Measurements from ENCODE around the gene NPDC1. TPM values are rescaled to one million over a fixed set of nuclear protein-coding genes. Genes with fewer than 3 reads are reported as not detected.

The NPDC1 gene
- total and polyA plus RNA-seq, 5 donors: 68.3 to 81.0 (median 71.2) TPM

- 62% methylated on average over 30 of the region's 30 CpGs for WGBS
- H3K27ac ChIP-seq (ENCODE audit: low read length): no peak overlapping the region
- intact Hi-C loops (cut with DNase I): no loop called here
- DNase-seq (no peak), ATAC-seq (peak; percentile 17 to 27)
- no peak overlapping the region for H3K4me3 ChIP-seq (ENCODE audit: low read length)
- no peaks in the 10 kb centered on the region for H3K4me1 ChIP-seq (ENCODE audit: control insufficient read depth, insufficient read depth, low read length)
- H3K9me3 ChIP-seq (ENCODE audit: control insufficient read depth, low read length): no peaks in the 10 kb centered on the region
- H3K27me3 ChIP-seq (ENCODE audit: control insufficient read depth, insufficient read depth): no peaks in the 10 kb centered on the region
Observed at GRCh38 chr9:137021979-137022661, 23.9 kb downstream of the NPDC1 start.

- Histone ChIP-seq H3K4me3 (ENCODE audit: low read length) (no peak overlapping the region), H3K9me3 (ENCODE audit: control insufficient read depth, low read length) (no peaks in the 10 kb centered on the region), H3K4me1 (ENCODE audit: control insufficient read depth, insufficient read depth, low read length) (no peaks in the 10 kb centered on the region), H3K27me3 (ENCODE audit: control insufficient read depth, insufficient read depth) (no peaks in the 10 kb centered on the region), H3K27ac (ENCODE audit: low read length) (no peak overlapping the region)
- intact Hi-C loops (cut with DNase I): no loop called here
- DNase-seq (no peak), ATAC-seq (no peak)
- 93% methylated on average over 6 of the region's 6 CpGs for WGBS
Observed at GRCh38 chr9:137021568-137021978, 24.4 kb downstream of the NPDC1 start.

GRCh38 chr9:137020771-137021567, 25.0 kb downstream of the NPDC1 start:
- Histone ChIP-seq H3K4me3 (ENCODE audit: low read length) (no peak overlapping the region), H3K27ac (ENCODE audit: low read length) (no peak overlapping the region), H3K9me3 (ENCODE audit: control insufficient read depth, low read length) (no peaks in the 10 kb centered on the region), H3K4me1 (ENCODE audit: control insufficient read depth, insufficient read depth, low read length) (no peaks in the 10 kb centered on the region), H3K27me3 (ENCODE audit: control insufficient read depth, insufficient read depth) (no peaks in the 10 kb centered on the region)
- DNase-seq: no peak
- intact Hi-C loops (cut with DNase I): no loop called here
- WGBS: 95% methylated on average over 32 of the region's 32 CpGs
- no peak for ATAC-seq

- Histone ChIP-seq H3K27ac (ENCODE audit: low read length) (no peak overlapping the region), H3K27me3 (ENCODE audit: control insufficient read depth, insufficient read depth) (no peaks in the 10 kb centered on the region), H3K4me3 (ENCODE audit: low read length) (no peak overlapping the region), H3K4me1 (ENCODE audit: control insufficient read depth, insufficient read depth, low read length) (no peaks in the 10 kb centered on the region), H3K9me3 (ENCODE audit: control insufficient read depth, low read length) (no peaks in the 10 kb centered on the region)
- no peak for ATAC-seq
- intact Hi-C loops (cut with DNase I): no loop called here
- no peak for DNase-seq
- WGBS: 93% methylated on average over 34 of the region's 34 CpGs
Observed at GRCh38 chr9:137019891-137020683, 25.9 kb downstream of the NPDC1 start.

- intact Hi-C loops (cut with DNase I): no loop called here
- WGBS: 93% methylated on average over 36 of the region's 36 CpGs
- DNase-seq (no peak), ATAC-seq (no peak)
- H3K4me3 ChIP-seq (ENCODE audit: low read length): no peak overlapping the region
- no peaks in the 10 kb centered on the region for H3K4me1 ChIP-seq (ENCODE audit: control insufficient read depth, insufficient read depth, low read length)
- no peaks in the 10 kb centered on the region for H3K9me3 ChIP-seq (ENCODE audit: control insufficient read depth, low read length)
- H3K27me3 ChIP-seq (ENCODE audit: control insufficient read depth, insufficient read depth): no peaks in the 10 kb centered on the region
- no peak overlapping the region for H3K27ac ChIP-seq (ENCODE audit: low read length)
Observed at GRCh38 chr9:137018761-137019559, 27.0 kb downstream of the NPDC1 start.

GRCh38 chr9:137017791-137018497, 28.0 kb downstream of the NPDC1 start:
- Histone ChIP-seq H3K4me3 (ENCODE audit: low read length) (no peak overlapping the region), H3K9me3 (ENCODE audit: control insufficient read depth, low read length) (no peaks in the 10 kb centered on the region), H3K27me3 (ENCODE audit: control insufficient read depth, insufficient read depth) (no peaks in the 10 kb centered on the region), H3K4me1 (ENCODE audit: control insufficient read depth, insufficient read depth, low read length) (no peaks in the 10 kb centered on the region), H3K27ac (ENCODE audit: low read length) (no peak overlapping the region)
- DNase-seq (no peak), ATAC-seq (no peak)
- intact Hi-C loops (cut with DNase I): no loop called here
- WGBS: 93% methylated on average over 45 of the region's 45 CpGs

GRCh38 chr9:137017071-137017470, 28.9 kb downstream of the NPDC1 start:
- 97% methylated on average over 28 of the region's 28 CpGs for WGBS
- ATAC-seq: no peak
- no peaks in the 10 kb centered on the region for H3K27me3 ChIP-seq (ENCODE audit: control insufficient read depth, insufficient read depth)
- no peak for DNase-seq
- no peak overlapping the region for H3K27ac ChIP-seq (ENCODE audit: low read length)
- H3K4me3 ChIP-seq (ENCODE audit: low read length): no peak overlapping the region
- H3K4me1 ChIP-seq (ENCODE audit: control insufficient read depth, insufficient read depth, low read length): no peaks in the 10 kb centered on the region
- no peaks in the 10 kb centered on the region for H3K9me3 ChIP-seq (ENCODE audit: control insufficient read depth, low read length)
- intact Hi-C loops (cut with DNase I): no loop called here

GRCh38 chr9:137016436-137016835, 29.5 kb downstream of the NPDC1 start:
- Histone ChIP-seq H3K4me3 (ENCODE audit: low read length) (no peak overlapping the region), H3K27ac (ENCODE audit: low read length) (no peak overlapping the region), H3K4me1 (ENCODE audit: control insufficient read depth, insufficient read depth, low read length) (no peaks in the 10 kb centered on the region), H3K9me3 (ENCODE audit: control insufficient read depth, low read length) (no peaks in the 10 kb centered on the region), H3K27me3 (ENCODE audit: control insufficient read depth, insufficient read depth) (no peaks in the 10 kb centered on the region)
- DNase-seq: no peak
- intact Hi-C loops (cut with DNase I): no loop called here
- no peak for ATAC-seq
- WGBS: 96% methylated on average over 16 of the region's 16 CpGs

GRCh38 chr9:137015976-137016375, 30.0 kb downstream of the NPDC1 start:
- no peak for ATAC-seq
- Histone ChIP-seq H3K9me3 (ENCODE audit: control insufficient read depth, low read length) (no peaks in the 10 kb centered on the region), H3K4me1 (ENCODE audit: control insufficient read depth, insufficient read depth, low read length) (no peaks in the 10 kb centered on the region), H3K27ac (ENCODE audit: low read length) (no peak overlapping the region), H3K27me3 (ENCODE audit: control insufficient read depth, insufficient read depth) (no peaks in the 10 kb centered on the region), H3K4me3 (ENCODE audit: low read length) (no peak overlapping the region)
- no peak for DNase-seq
- WGBS: 97% methylated on average over 21 of the region's 21 CpGs
- intact Hi-C loops (cut with DNase I): no loop called here

GRCh38 chr9:137015540-137015930, 30.4 kb downstream of the NPDC1 start:
- ATAC-seq: no peak
- no peak overlapping the region for H3K27ac ChIP-seq (ENCODE audit: low read length)

More at GRCh38 chr9:137015540-137015930, 30.4 kb downstream of the NPDC1 start:
- H3K4me1 ChIP-seq (ENCODE audit: control insufficient read depth, insufficient read depth, low read length): no peaks in the 10 kb centered on the region
- H3K9me3 ChIP-seq (ENCODE audit: control insufficient read depth, low read length): no peaks in the 10 kb centered on the region
- H3K27me3 ChIP-seq (ENCODE audit: control insufficient read depth, insufficient read depth): no peaks in the 10 kb centered on the region
- DNase-seq: no peak
- WGBS: 97% methylated on average over 25 of the region's 25 CpGs
- no peak overlapping the region for H3K4me3 ChIP-seq (ENCODE audit: low read length)
- intact Hi-C loops (cut with DNase I): no loop called here

All from right cardiac atrium (tissue), 5 donors.